GM21381 (cell line): ENCODE data around the gene ANKS6.

Source experiments
- ATAC-seq: cut with Tn5 transposase; IDR thresholded peaks from one replicate; pipeline ENCODE4 v1.9.1; 2021; ENCODE audit warnings: mild to moderate bottlenecking, moderate library complexity; ENCODE audit not compliant: unreplicated experiment

ANKS6 gene

DNA sequence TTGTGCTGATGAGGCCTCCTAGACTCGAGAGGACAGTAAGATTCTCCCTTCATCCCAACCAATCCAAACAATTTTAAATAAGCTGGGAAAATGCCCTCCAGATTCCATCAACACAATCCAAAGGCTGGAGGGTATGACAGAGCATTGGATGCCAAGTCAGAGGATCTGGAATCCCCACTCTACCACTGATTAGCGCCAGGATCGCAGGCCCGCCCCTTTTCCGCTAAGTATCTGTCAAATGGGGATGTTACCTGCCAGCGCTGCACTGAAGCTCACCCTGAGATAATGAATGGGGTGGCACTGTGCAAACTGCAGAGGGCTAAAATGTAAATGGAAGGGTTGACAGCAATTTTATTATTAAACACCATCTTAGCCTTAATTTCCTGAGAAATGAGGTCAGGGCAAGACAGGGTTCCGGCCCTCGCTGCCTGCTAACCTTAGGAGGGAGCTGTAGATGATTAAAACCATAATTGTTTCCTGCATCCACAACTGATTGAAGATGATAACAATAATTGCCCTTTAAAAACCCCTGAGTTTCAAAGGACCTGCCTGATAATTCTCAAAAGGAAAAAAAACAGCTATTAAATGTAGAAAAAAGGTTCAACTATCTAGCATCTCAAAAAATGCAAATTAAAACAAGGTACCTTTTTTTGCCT, 56.0 kb downstream of the ANKS6 start:
- no peak for ATAC-seq

DNA sequence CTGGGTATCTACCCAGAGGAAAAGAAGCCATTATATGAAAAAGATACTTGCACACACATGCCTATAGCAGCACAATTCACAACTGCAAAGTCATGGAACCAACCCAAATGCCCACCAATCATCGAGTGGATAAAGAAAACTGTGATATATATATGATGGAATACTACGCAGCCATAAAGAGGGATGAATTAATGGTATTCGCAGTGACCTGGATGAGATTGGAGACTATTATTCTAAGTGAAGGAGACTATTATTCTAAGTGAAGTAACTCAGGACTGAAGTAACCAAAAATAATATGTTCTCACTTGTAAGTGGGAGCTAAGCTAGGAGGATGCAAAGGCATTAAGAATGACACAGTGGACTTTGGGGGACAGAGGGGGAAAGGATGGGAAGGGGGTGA, 57.6 kb downstream of the ANKS6 start:
- ATAC-seq = no peak

DNA sequence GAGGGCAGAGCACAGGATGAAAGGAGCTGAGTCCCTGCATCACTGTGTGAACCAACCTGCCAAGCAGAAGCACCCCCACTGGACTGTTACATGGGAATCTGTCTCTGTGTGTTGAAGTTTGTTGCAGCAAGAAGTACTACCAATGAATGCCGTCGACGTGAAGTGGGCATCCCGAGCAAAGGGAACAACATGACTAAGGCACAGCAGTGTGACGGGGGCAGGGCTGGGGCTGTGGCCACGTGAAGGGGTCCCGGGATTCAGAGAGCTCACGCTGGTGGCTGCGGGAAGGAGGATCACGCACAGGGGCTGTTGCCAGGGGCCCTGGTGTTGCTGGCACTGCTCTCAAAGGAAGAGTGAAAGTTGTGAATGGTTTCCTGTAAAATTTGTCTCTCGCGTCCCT, 60.1 kb downstream of the ANKS6 start:
- no peak for ATAC-seq

DNA sequence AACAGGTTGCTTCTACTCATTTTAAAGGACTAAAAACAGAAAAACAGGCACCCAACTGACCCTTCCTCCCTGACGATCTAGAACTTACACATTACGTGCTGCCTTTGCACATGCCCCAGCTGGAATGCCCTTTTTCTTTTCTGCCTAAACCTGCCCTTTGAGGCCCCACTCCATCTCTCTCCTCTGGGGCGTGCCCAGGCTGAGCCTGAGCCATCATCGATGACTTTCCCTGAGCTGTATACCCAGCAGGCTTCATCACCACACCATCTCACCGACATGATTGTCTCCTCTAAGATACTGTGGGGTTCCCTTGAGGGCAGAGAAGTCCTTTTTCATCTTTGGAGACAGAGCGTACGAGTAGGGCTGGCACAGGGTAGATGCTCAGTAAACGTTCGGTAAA, 63.6 kb downstream of the ANKS6 start:
- ATAC-seq = no peak

DNA sequence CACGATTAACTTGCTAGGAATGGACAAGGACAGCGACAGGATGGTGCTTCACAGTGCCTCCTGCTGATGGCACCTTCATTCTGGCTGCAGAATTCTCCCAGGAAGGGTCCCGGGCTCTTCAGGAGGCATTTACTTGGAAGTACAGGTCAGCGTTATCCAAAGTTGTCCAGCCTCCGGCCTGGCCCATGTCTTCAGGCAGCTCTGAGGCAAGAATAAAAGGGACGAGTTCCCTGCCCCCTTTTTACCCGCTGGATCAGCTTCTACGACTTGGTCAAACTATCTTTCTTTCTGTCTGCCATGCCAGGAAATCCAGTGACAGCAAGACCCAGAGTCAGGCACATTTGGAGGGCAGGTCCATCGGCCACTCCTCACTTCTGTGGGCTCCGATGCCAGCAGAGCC, 64.3 kb downstream of the ANKS6 start:
- no peak for ATAC-seq

DNA sequence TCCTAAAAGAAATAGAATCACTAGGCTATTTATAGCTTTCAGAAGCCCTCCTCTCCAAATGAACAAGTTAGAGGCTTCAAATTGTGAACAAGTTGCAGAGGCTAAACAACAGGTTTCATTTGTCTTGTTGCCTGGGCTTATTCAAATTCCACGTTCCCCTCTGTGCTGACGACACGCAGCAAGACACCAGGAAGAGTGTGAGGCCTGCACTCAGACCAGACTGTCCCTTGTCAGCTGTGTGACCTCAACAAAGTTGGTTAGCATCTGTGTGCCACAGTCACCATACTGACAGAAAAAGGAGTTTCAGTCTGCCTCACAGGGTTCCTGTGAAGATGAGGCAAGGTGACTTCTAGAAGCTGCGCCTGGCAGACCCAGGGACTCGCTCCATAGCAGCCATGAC, 65.5 kb downstream of the ANKS6 start:
- ATAC-seq = no peak

DNA sequence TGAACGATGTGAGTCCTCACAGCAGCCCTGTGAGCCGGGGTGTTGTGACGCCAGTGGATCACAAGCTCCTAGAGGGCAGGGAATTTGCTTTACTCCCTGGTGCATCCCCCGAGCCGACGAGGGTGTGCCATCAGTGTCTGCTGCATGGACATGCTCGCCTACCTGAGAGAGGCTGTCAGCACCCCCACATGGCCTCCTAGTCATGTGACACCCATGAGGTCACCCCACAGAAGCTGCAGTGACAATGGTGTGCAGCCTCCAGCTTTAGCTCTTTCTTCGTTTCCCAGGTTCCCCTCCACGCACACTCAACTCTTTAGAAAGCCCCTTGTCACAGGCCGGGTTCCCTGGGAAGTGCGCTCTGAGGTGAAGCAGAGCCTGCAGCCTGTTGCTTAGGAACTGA, 67.9 kb downstream of the ANKS6 start:
- no peak for ATAC-seq

DNA sequence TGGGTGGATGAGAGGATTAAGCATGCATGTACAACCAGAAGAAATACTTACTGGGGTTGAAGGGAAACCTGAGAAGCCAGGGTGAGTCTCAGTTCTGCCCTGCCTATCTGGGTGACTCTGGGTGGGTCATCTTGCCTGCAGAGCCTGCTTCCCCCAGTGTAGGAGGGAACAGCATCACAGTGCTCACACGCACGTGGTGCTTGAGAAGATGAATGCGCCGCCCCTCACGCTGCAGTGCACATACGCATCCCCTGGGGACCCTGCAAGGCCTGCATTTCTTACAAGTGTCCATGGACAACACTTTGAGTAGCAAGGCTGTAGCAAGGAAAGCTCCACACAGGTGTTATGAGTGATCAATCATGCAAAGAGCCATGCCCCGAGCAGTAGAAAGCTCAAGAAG, 68.9 kb downstream of the ANKS6 start:
- ATAC-seq = no peak

DNA sequence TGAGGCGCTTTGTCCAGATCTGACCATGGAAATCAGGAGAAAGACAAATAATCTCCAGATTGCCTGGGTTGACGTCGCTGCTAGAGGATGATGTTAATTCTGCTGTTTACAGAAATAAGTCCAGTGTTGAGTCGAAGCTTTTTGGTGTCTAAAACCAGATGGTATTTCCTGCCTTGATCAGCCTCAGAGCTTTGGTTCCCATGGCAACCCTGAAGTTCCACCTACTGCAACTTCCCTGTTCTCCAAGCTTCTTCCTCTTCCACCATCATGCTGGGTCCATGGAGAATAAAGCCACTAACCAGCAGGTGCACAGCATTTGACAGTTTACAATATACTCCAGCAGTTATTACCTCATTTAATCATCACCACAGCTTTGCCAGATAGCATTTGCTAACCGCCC, 69.6 kb downstream of the ANKS6 start:
- ATAC-seq = no peak

DNA sequence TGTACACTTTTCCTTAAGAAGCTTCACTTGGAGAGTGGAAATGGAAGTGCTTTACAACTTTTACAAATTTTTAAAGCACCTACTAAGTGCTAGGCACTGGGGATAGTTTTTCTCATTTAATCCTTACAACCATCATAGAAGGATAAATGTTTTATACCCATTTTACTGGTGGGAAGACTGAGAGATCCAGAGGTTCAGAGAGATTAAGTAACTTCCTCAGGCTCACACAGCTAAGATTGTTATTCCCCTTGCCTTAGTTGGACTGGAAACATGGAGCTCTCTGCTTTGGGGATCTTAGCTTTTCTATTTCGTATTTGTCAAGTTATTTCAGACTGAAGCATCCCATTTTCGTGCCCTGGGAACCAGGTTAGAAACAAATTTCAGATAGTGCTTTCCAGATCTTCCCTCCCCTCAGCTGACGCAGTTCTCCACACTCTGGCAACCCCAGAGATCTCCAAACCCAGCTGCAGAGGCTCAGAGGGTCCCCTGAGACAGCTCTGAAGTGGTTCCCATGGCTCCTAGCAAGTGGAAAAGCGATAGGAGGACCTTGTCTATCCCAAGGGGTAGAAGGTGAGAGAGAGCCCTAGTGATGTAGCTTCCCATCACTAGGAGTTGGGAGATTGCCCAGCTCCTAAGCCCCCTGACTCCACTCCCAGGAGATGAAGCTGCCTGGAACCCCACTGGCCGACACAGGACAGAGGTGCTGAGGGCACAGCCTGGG, 71.4 kb downstream of the ANKS6 start:
- no peak for ATAC-seq

DNA sequence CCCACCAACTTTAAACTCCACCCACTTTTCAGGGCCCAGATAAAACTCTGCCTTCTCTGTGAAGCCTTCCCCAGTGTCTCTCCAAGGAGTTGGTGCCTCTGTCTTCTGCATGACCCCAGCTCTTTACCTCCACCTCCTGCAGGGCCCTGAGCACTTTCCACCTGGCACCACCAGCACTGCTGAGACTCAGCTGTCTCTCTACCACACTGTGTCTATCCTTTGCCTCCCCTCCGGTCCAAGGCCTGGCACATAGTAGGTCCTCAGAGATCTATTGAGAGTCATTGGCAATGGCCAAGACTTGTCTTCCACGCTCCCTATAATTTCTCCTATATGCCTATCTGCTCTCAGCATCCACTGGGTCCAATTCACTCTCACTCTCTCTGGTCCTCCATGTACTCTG, 74.7 kb downstream of the ANKS6 start:
- ATAC-seq = no peak

DNA sequence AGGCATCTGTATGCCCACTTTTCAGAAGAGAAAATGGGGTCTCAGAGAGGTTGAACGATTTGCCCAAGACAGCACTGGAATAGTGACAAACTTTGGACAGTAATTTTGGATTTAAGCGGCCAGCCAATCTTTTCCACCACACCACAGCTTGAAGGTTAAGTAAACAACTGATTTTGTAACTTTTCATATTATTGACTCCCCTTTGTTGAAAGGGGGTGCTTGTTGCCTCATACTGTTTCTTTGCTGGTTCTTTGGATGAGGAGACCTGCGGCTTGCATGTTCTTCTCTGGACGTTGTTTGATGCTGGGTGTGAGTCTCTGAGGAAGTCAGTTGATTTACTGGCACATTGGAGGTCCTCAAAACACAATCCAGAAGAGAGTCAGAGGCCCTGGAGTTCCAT, 76.0 kb downstream of the ANKS6 start:
- no peak for ATAC-seq

DNA sequence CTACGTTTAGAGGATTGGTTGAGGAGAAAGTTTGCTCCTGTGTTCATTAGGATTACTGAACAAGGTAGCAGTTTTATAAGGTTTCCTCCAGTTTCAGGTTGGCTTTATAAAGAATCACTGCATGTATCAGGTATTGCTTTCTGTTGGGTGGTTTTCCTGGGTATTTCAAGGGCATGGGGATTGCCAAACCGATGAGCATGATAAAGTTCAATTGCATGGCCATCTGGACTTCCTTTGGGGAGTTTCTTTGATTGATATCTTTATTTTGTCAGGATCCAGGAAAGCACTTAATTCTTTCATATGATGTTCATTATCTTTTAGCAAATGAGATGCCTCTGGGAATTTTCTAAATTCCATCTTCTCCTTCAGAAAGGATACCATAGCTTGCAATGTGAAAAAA, 77.3 kb downstream of the ANKS6 start:
- ATAC-seq = no peak

DNA sequence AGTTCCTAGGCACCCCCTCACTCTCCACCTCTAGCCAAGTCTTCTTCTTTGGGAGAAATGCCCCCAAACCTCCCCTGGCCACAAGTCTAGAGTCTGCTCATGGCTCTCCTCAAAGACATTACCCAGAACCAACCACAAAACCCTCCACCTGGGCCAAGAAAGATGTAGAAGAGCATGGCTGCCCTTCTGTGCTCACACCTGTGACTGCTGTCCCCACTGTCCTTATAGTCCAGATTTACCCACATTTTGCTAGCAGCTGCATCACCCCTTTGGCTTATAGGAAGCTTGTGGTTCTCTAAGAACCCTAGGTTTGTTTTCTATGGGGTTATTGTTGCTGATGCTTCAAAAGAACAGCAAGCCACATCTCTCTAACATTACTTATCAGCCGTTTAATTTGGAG, 81.5 kb downstream of the ANKS6 start:
- ATAC-seq = no peak

DNA sequence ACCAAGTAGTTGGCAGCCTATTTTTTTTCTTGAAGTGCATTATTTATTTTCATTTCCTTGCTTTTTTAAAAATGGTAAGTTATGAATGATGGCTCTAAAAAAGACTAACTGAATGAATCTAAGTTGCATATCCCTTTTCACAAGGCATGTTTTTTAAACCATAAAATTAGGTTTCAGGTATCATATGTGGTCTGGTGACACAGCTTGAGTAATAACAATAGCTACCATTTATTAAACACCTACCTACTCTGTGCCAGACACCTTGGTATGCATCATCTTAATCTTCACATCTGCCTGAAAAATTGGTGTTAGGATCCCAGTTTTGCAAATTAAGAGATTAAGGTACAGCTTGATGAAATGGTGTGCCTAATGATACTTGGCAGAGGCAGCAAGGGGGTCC, 83.4 kb downstream of the ANKS6 start:
- no peak for ATAC-seq

DNA sequence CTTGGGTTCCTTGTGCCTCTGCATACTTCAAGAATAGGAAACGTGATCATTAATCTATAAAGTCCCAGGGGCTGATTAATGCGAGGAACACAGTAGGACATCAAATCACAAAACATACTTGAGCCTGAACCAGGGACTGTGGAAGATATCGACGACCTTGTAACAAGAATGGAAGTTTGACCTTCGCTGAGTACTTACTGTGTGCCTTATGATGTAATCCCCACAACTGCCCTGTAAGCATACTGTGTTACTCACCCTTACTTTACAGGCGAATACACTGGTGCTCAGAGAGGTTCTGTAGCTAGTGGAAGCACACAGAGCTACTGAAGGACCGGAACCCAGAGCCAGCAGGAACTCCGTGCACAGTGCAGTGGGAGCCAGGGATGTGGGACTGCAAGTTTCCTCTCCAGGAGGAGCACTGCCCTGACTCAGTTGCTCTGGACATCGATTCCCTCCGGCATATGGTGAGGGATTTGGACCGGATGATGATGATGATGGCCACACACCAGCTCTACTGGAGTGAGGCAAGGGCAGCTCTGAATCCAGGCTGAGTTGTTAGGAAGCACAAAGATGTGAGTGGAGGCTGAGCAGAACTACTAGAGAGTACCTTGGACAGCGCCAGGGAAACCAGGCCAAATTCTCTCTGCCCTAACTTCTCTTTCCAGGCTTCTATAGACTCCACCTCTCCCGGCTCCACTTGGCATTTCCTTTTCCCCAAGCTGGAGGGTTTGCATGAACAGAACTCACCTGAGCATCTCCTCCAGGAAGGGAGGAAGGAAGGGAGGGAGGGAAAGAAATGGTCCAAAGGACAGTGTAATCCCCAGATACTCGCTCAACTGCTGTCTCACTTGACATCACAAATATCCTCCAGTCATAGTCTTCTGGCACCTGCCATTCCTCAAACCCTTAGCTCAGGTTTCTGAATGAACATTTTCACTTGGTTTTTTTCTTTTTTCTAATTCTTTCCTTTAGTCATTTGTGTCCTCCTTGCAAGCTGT, 86.1 kb downstream of the ANKS6 start:
- ATAC-seq = no peak

DNA sequence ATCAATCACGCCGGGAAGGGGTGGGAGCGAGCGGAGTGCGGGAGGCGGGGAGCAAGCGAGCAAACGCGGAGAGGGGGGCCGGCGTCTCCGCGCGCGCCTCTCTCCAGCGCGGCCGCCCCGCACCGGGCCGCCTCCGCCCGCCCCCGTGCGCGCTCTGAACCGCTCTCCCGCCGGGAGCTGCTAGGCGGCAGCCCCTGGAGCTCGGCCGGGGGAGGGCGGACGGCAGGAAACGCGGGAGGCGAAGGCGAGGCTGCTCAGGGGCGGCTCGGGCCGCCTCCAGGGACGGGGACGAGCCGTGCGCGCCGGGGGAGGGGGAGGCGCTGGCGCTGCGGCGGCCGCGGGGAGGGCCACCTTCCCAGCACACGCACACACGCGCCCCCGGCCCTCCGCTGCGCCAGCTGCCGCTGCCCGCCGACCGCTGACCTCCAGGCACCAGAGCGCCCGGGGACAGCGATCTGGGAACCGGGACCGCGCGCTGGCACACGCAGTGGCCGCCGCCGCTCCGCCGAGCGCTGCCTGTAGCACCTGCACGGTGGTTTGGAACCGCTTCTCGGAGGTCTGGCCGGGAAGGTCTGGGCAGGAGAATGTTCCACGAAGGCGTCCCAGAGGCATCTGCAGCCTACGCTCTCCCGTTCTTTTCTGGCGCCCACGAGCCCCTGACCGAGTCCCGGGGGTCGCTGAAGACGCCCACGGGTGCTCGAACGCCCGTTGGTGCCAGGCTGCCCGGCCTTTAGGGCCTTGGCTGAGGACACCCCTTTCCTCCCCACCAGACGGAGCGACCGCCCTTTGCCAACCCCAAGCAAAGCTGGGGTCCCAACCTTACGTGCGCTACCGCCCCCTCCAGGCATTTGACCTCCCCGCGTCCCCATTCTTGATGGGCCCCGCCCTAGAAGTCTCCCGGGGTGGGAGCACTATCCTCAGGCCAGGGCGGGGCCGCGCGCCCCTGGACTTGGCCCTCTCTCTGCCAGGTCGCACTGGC, 87.1 kb downstream of the ANKS6 start, which contains the start of gene GABBR2:
Gene GABBR2 (minus strand): TSS at position 3 of the 979 bp plus-strand sequence. CDS start 198 bp downstream, outside the sequence.
- no peak for ATAC-seq

DNA sequence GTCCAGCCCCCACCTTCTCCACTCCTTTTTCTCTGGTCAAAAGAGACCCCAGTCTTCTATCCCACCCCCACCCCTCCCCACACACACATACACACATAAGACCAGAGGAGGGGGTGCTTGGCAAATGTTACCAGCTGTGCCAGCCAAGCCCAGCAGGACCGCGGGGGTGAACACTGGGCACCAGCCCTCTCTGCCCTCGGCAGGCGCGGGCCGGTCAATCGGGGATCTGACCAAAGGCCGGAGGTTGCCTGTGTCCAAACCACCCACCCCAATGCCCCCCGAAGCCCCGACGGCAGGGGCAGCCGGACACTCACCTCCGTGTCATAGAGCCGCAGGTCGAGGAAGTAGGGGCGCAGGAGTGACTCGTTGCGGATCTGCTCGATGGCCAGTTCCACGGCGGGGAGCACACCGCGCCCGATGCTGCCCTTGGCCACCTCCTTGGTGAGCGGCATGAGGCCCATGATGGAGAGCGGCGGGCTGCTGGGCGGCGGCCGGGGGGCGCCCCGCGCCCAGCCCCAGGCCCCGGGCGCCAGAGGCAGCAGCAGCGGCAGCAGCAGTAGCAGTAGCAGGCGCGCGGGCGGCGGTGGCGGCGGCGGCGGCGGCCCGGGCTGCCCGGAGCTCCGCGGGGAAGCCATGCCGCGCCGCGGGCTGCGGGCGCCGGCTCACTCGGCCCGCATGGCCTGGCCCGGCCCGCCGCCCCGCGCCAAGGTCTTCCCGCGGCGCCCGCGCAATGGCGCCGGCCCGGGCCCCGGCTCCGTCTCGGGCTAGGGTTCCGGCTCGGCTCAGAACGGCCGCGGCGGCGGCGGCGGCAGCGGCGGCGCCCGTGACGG, 88.0 kb downstream of the ANKS6 start:
- ATAC-seq = no peak
